HCT116 (cell line): ENCODE results near the gene SORBS1. TPM values are rescaled to one million over a fixed set of nuclear protein-coding genes. Genes with fewer than 3 reads are reported as not detected.

ENCODE experiments used
- ATAC-seq: fragments of 200-7000 bp; cut with Tn5 transposase; 2 replicates; pipeline ENCODE4 v1.9.1; 2020; ENCODE audit warnings: mild to moderate bottlenecking, moderate library complexity
- BruUV-seq: library from RNA; stranded (reverse); fragments of 400-500 nt; replicated peaks from 2 replicates; lab custom pipeline; 2021; lab: Mats Ljungman, UMichigan
- CTCF ChIA-PET: fragments of 300-600 bp; sonication (Branson Sonifier 250); formaldehyde crosslinking; loops from one replicate; lab custom pipeline; 2021; ENCODE audit warnings: antibody characterized with exemption; lab: Charles Lee
- POLR2A ChIA-PET: fragments of 300-600, 350-600 bp; sonication (Branson Sonifier 250); formaldehyde crosslinking; loops from one replicate; lab custom pipeline; 2021; ENCODE audit warnings: antibody characterized with exemption; lab: Charles Lee
- RAD21 ChIA-PET, 2 experiments: fragments of 300-600 bp; sonication (Branson Sonifier 250); formaldehyde crosslinking; loops; one replicate each; lab custom pipeline; 2023; ENCODE audit warnings: low total read pairs in 2 of 2; ENCODE audit not compliant: uncharacterized antibody in 2 of 2, unreplicated experiment in 2 of 2, low non-redundant PET in 1 of 2; lab: Charles Lee
- DNase-seq: peaks from one replicate; pipeline ENCODE4 v3.0.0-alpha.2; 2010; ENCODE audit warnings: low read depth, low spot score
- H2AFZ ChIP-seq: fragments of 200-600 bp; shearing (Covaris generic), sonication (generic); 2 replicates; pipeline ENCODE4 v1.6.1; 2017; ENCODE audit warnings: low read depth, mixed run types, mixed read lengths, antibody characterized with exemption, low read length; ENCODE audit not compliant: poor library complexity, severe bottlenecking
- H3K27ac ChIP-seq: 2 replicates; pipeline ENCODE4 v1.5.1; 2012; ENCODE audit warnings: low read depth, low read length
- H3K27me3 ChIP-seq: fragments of 200-600 bp; sonication (generic); 2 replicates; pipeline ENCODE4 v1.6.1; 2016; ENCODE audit warnings: mixed run types, low read length, mixed read lengths; ENCODE audit not compliant: insufficient read depth
- H3K36me3 ChIP-seq, 2 experiments: fragments of 200-500 bp in 1 of 2; fragments of 200-600 bp in 1 of 2; sonication (Bioruptor generic) in 1 of 2; sonication (generic) in 1 of 2; 2 replicates each; pipeline versions ENCODE4 v1.5.1 to v1.6.1; 2014 to 2016; ENCODE audit warnings: low read length in 2 of 2, inconsistent platforms in 1 of 2, mixed read lengths in 1 of 2, mixed run types in 1 of 2; ENCODE audit not compliant: insufficient read depth in 2 of 2, control insufficient read depth in 1 of 2
- H3K4me1 ChIP-seq, 2 experiments: fragments of 200-600 bp in 1 of 2; sonication (generic) in 1 of 2; 2 replicates each; pipeline versions ENCODE4 v1.5.1 to v1.6.1; 2012 to 2017; ENCODE audit warnings: low read length in 2 of 2, inconsistent platforms in 1 of 2, mild to moderate bottlenecking in 1 of 2, mixed read lengths in 1 of 2, mixed run types in 1 of 2, moderate library complexity in 1 of 2; ENCODE audit not compliant: insufficient read depth in 2 of 2, control insufficient read depth in 1 of 2
- H3K4me2 ChIP-seq: fragments of 200-600 bp; sonication (generic); 2 replicates; pipeline ENCODE4 v1.6.1; 2017; ENCODE audit warnings: mixed run types, low read length, mixed read lengths
- H3K4me3 ChIP-seq, 2 experiments: fragments of 200-600 bp in 1 of 2; sonication (generic) in 1 of 2; replicated peaks in 1 of 2; 2 replicates each; pipeline ENCODE4 v1.5.1; 2011 to 2016; ENCODE audit warnings: low read length in 2 of 2, control low read depth in 1 of 2, low read depth in 1 of 2, mild to moderate bottlenecking in 1 of 2, mixed read lengths in 1 of 2, mixed run types in 1 of 2
- H3K79me2 ChIP-seq: fragments of 200-600 bp; sonication (generic); 2 replicates; pipeline ENCODE4 v1.6.1; 2017; ENCODE audit warnings: mild to moderate bottlenecking, mixed run types, low read length, moderate library complexity, mixed read lengths; ENCODE audit not compliant: insufficient read depth
- H3K9ac ChIP-seq: fragments of 200-600 bp; sonication (generic); 2 replicates; pipeline ENCODE4 v1.6.1; 2016; ENCODE audit warnings: low read length, mixed read lengths
- H3K9me2 ChIP-seq: fragments of 200-600 bp; sonication (generic), shearing (Covaris generic); 2 replicates; pipeline ENCODE4 v1.6.1; 2017; ENCODE audit warnings: mixed run types, mild to moderate bottlenecking, moderate library complexity; ENCODE audit not compliant: insufficient read depth
- H3K9me3 ChIP-seq, 2 experiments: fragments of 200-500 bp in 1 of 2; fragments of 200-600 bp in 1 of 2; sonication (Bioruptor generic) in 1 of 2; sonication (generic) in 1 of 2; 2 replicates each; pipeline ENCODE4 v1.6.1; 2014 to 2017; ENCODE audit warnings: low read length in 2 of 2, mixed read lengths in 2 of 2, inconsistent platforms in 1 of 2, low read depth in 1 of 2, mild to moderate bottlenecking in 1 of 2, mixed run types in 1 of 2, moderate library complexity in 1 of 2; ENCODE audit not compliant: control insufficient read depth in 1 of 2, insufficient read depth in 1 of 2
- H4K20me1 ChIP-seq: fragments of 200-600 bp; sonication (generic), shearing (Covaris generic); 2 replicates; pipeline ENCODE4 v1.6.1; 2017; ENCODE audit warnings: mixed run types, mild to moderate bottlenecking, moderate library complexity; ENCODE audit not compliant: insufficient read depth
- CEBPB ChIP-seq: IDR thresholded peaks from 2 replicates; pipeline ENCODE4 v1.6.1; 2012; ENCODE audit warnings: low read depth
- EGR1 ChIP-seq: IDR thresholded peaks from 2 replicates; pipeline ENCODE4 v1.6.1; 2012; ENCODE audit warnings: low read depth
- ELF1 ChIP-seq: IDR thresholded peaks from 2 replicates; pipeline ENCODE4 v1.6.1; 2012; ENCODE audit warnings: low read depth, borderline replicate concordance
- EZH2 ChIP-seq: fragments of 200-600 bp; sonication (generic); IDR thresholded peaks from 2 replicates; pipeline ENCODE4 v1.6.1; 2017; ENCODE audit warnings: antibody characterized with exemption, mixed run types
- JUND ChIP-seq: IDR thresholded peaks from 2 replicates; pipeline ENCODE4 v1.6.1; 2012
- POLR2A ChIP-seq: IDR thresholded peaks from 2 replicates; pipeline ENCODE4 v1.7.0; 2011; ENCODE audit warnings: borderline replicate concordance; ENCODE audit not compliant: insufficient read depth, insufficient read length; ENCODE audit errors: extremely low read depth
- RAD21 ChIP-seq: IDR thresholded peaks from 2 replicates; pipeline ENCODE4 v1.6.1; 2012; ENCODE audit warnings: low read depth, mild to moderate bottlenecking
- SIN3A ChIP-seq: IDR thresholded peaks from 2 replicates; pipeline ENCODE4 v1.6.1; 2012; ENCODE audit warnings: low read depth
- SRF ChIP-seq: IDR thresholded peaks from 2 replicates; pipeline ENCODE4 v1.6.1; 2012; ENCODE audit warnings: low read depth
- TCF7L2 ChIP-seq: IDR thresholded peaks from 2 replicates; pipeline ENCODE4 v1.7.0; 2011; ENCODE audit warnings: borderline replicate concordance, inconsistent platforms; ENCODE audit not compliant: insufficient read depth, insufficient read length; ENCODE audit errors: extremely low read depth
- YY1 ChIP-seq: IDR thresholded peaks from 2 replicates; pipeline ENCODE4 v1.6.1; 2011; ENCODE audit warnings: low read length, low read depth, moderate library complexity, mild to moderate bottlenecking; ENCODE audit not compliant: insufficient replicate concordance; ENCODE audit errors: extremely low read depth
- ZFX ChIP-seq: fragments of 450-650 bp; IDR thresholded peaks from 2 replicates; pipeline ENCODE4 v1.6.1; 2017
- intact Hi-C: fragments of 100-400 bp; cut with micrococcal nuclease; formaldehyde crosslinking; loops from 2 replicates; pipeline ENCODE4 v1.10.0; 2022
- total RNA-seq: library from RNA; stranded (reverse); gene quantifications from one replicate; pipeline ENCODE4 v1.2.1, GENCODE V29; 2021; ENCODE audit not compliant: unreplicated experiment
- TF ChIP-seq, protein P1 (sequence below): IDR thresholded peaks from 2 replicates; pipeline ENCODE4 v1.6.1; 2011; ENCODE audit warnings: mild to moderate bottlenecking, low read length, moderate library complexity; ENCODE audit not compliant: insufficient replicate concordance; ENCODE audit errors: extremely low read depth

SORBS1 gene
- total RNA-seq, 1 experiment from 2014 or later = 3.4 TPM

DNA sequence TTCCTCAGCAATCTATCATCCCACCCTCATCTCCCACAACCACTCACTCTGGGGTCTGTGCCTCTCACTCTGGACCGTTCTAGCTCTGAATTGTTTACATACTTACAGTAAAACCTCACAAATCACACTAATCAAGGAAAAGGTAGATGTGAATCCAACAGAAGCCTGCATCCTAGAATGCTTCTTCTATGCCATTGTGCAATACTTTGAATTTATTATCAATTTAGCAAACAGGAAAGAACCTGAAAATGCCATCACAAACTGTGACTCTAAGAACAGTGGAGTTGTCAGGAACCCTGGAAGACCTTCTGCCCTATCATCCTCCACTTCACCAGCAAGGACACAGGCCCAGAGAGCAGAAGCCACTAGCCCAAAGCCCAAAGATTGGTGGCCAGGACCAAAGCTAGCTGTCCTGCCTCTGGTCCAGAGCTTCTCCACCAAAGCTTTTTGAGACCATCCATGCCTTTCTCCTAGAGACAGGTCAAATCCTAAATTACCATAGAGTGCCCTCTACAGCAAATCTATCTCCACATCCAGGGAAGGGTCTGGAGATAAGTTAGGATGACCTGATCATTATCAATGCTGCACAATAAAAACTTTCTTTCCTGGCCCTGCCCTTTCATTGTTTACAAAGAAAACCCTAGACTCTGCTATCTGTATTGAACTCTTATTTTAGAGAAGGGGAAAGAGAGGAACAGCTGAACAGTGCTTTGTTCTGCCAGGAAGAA lies 2.4 kb downstream of the SORBS1 start:
- intact Hi-C loops = no loop called here
- H4K20me1 ChIP-seq = no peaks in the 10 kb centered on the region
- H3K4me2 ChIP-seq = no peak overlapping the region
- ChIA-PET RAD21 (no interaction called here), CTCF (no interaction called here), POLR2A (no interaction called here)
- TF ChIP-seq ELF1 (no peak), RAD21 (peak; percentile 31; the same call in 1 of the 2 replicates), YY1 (no peak)
- peaks cover 0 to 11% of the 10 kb centered on the region in 2 experiments; a peak in 1 of 4 replicates for H3K4me1 ChIP-seq
- no peaks in the 10 kb centered on the region for H3K9me2 ChIP-seq
- no peak overlapping the region for H2AFZ ChIP-seq
- H3K9ac ChIP-seq = no peak overlapping the region
- H3K79me2 ChIP-seq = no peaks in the 10 kb centered on the region
- no peak overlapping the region for H3K27ac ChIP-seq
- H3K9me3 ChIP-seq = no peaks in the 10 kb centered on the region
- DNase-seq (no peak), ATAC-seq (no peak)
- H3K27me3 ChIP-seq = no peaks in the 10 kb centered on the region; the same call in 1 of the 2 replicates
- no peak overlapping the region for H3K4me3 ChIP-seq
- no TSS peak for BruUV-seq
- H3K36me3 ChIP-seq = no peaks in the 10 kb centered on the region

DNA sequence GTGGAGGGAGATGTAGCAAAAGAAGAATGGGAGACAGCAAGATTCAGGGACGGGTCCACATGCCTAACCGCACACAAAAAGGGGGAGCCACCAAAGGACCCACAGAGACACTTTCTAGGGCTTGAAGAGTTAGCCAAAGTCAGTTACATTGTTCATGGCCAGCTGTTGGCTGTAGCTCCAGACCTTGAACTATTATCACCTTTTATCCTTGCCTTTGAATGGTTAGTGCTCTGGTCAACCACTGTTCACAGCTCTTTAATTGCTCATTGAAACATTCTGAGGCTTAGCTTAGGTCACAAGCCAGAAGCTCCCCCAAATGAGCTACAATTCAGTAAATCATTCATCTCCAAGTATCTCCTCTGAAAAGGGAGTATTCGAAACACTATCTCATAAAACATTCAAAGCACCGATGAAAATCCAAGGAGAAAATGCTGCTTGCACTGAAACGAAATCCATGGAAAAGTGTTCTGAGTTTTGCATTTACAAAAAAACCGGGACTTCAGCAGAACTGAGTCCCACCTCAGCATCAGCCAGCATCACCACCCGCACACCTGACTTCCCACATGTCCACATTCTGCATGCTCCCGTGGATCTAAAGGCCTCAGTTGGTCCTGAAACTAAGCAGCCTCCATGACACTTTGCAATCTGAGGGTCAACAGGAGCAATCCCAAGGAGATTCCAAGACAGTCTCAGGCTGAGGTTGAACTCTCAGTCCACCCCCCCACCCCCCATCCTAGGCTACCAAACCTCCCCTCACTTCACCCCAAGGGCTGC lies 4.0 kb downstream of the SORBS1 start:
- no peak overlapping the region for H3K4me2 ChIP-seq
- no peaks in the 10 kb centered on the region for H3K9me2 ChIP-seq
- ATAC-seq = no peak
- H3K4me3 ChIP-seq = no peak overlapping the region
- H3K4me1 ChIP-seq = peaks cover 0 to 21% of the 10 kb centered on the region in 2 experiments; a peak in 2 of 4 replicates
- ChIA-PET RAD21 (no interaction called here), POLR2A (no interaction called here), CTCF (interaction anchor here (0.6 kb wide), 1 partner anchor 127 kb away, joined by 3 read pairs; no protein-coding TSS in a partner anchor)
- intact Hi-C loops = no loop called here
- H3K9ac ChIP-seq = no peak overlapping the region
- no peak overlapping the region for H3K27ac ChIP-seq
- BruUV-seq = no TSS peak
- no peaks in the 10 kb centered on the region; the same call in 1 of the 2 replicates for H3K27me3 ChIP-seq
- no peaks in the 10 kb centered on the region for H3K9me3 ChIP-seq
- H4K20me1 ChIP-seq = no peaks in the 10 kb centered on the region
- TF ChIP-seq POLR2A (no peak), SRF (no peak), SIN3A (no peak), EGR1 (no peak), TCF7L2 (no peak), CEBPB (no peak), ZFX (no peak), RAD21 (no peak), EZH2 (no peak), JUND (no peak)
- TF ChIP-seq, protein P1, sequence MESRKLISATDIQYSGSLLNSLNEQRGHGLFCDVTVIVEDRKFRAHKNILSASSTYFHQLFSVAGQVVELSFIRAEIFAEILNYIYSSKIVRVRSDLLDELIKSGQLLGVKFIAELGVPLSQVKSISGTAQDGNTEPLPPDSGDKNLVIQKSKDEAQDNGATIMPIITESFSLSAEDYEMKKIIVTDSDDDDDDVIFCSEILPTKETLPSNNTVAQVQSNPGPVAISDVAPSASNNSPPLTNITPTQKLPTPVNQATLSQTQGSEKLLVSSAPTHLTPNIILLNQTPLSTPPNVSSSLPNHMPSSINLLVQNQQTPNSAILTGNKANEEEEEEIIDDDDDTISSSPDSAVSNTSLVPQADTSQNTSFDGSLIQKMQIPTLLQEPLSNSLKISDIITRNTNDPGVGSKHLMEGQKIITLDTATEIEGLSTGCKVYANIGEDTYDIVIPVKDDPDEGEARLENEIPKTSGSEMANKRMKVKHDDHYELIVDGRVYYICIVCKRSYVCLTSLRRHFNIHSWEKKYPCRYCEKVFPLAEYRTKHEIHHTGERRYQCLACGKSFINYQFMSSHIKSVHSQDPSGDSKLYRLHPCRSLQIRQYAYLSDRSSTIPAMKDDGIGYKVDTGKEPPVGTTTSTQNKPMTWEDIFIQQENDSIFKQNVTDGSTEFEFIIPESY = no peak
- no peaks in the 10 kb centered on the region for H3K36me3 ChIP-seq
- DNase-seq = no peak
- no peaks in the 10 kb centered on the region for H3K79me2 ChIP-seq
- H2AFZ ChIP-seq = no peak overlapping the region
